ENCODE data around the gene ADIPOR1.
"Not testable (repeated sequence)": the region's sequence is repeated elsewhere in the genome, so short reads cannot be mapped to it uniquely, and the experiment has no call there.

Gene ADIPOR1

GRCh38 chr1:202968895-202969295 is 10.8 kb upstream of the ADIPOR1 start:
- peak; percentile 41 to 67 for DNase-seq

- no peak for DNase-seq
Observed at GRCh38 chr1:202968351-202968750, 10.2 kb upstream of the ADIPOR1 start.

GRCh38 chr1:202967684-202968281 is 9.7 kb upstream of the ADIPOR1 start:
- peak in 1 of 2 donors; percentile 13 for DNase-seq

GRCh38 chr1:202966006-202966898 is 8.1 kb upstream of the ADIPOR1 start:
- DNase-seq: no peak

- no peak for DNase-seq
Observed at GRCh38 chr1:202965422-202965821, 7.3 kb upstream of the ADIPOR1 start.

DNA sequence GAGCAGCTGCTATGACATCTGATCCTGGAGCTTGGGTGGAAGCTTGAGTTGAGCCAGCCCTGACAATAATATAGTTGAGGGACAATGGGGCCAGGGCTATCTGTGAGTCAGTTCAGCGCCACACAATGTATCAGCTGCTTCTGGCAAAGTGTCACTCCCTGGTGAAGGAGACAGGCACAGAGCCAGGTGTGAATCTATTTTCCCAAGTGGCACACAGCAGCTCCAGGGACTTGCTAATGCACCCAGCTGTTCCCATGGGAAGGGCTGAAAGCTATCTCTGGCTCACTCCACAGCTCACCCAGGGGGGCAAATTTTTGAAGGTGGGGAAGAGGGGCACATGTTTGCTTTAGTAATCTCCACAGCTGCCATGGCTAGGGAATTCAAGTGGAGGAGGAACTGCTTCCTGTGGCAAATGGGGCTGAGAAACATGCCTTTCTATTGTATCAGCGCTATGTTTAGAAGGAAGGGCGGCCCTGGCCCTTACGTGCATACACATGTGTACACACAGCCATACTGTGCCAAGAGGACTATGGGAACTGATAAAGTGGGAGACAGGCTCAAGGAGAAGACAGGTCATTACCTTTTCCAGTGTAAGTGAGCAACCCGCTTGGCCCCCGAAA is 6.8 kb upstream of the ADIPOR1 start:
- no peak for DNase-seq

DNA sequence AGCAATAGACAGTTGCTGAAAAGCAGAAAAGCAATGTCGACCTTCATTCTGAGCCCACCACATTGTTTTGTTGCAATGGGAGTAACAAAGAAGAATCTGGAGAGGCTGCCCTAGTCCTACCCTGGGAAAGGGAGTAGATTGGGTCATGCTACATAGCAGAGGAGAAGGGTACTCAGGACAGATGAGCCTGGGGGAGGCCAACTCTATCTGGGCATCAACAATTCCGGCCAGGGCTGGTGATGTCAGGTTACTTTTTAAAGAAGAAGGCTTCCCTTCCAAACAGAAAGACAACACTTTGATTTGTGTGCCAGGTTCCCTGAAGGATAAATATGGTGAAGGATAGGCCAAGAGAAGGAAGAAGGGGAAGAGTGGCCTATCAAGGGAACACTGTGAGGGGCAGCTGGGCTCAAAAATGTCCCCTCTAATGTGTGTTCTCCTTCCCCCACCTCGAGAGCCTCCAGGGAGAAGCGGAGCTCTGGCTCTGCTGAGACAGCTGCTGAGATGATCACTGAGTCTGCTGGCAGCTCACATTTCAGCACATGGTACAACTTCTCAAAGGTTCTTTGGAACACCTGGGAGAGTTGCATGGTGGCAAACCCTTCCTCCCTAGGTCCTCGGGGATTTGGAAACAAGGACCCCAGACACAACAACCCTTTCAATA is 3.2 kb upstream of the ADIPOR1 start:
- no peak for DNase-seq

DNA sequence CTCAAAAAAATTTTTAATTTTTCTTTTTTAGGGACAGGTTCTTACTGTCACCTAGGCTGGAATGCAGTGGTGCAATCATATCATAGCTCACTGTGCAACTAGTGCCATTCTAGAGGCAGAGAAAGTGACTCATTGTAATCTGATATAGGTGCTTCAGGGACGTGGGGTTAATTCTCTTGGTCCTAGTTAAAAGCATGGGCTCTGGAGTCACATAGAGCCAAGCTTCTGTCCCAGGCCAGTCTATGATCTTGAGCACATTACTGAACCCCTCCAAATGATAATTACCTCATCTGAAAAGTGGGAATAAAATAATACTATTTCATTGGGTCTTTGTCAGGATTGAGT is 1.1 kb upstream of the ADIPOR1 start:
- no peak for DNase-seq

DNA sequence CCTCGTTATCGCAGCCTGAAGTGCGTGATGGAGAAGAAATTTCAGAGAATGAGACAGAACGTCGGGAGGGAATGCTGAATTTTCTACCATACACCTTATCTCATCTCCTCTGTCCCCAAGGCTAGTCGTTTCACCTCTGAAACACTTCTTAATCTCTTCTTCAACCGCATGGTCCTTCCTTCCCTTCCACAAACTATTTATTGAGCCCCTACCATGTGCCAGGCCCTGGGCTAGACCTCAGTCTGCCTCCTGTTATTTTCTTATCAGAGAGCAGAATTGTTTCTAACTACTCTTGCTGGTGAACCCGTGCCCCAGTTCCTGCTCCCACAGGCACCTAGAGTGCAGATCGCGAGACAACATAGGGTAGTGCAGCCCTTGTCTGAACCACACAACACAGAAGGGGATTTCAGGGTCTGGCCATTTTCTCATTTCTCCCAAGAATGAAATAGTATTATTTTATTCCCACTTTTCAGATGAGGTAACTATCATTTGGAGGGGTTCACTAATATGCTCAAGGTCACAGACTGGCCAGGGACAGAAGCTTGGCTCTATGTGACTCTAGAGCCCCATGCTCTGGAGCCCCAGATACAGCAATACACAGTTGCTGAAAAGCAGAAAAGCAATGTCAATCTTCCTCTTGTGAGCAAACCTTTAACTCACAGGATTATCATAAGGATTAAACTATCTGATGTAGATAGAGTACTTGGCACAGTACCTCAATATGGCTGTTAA is 598 bp upstream of the ADIPOR1 start:
- DNase-seq: no peak

- no peak for DNase-seq
Observed at GRCh38 chr1:202956969-202957368, 1.1 kb downstream of the ADIPOR1 start.

- DNase-seq: no peak
Observed at GRCh38 chr1:202954057-202954745, 3.9 kb downstream of the ADIPOR1 start.

DNA sequence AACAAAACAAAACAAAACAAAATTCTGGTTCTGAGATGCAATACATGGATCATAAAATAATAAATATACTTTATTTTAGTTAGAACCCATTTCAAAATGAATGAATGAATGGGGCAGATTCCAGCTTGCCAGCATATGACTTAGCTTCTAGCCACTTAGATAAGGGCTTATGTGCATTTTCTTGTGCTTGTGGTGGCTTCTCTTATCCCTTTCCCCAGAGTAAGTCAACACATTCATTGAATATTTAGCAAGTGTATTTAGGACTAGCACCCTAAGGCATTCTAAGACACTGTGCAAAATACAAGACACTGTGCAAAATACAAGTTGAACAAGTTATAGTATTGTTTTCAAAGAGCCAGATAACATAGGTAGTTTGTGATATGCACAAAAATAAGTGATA is 4.7 kb downstream of the ADIPOR1 start:
- DNase-seq: no peak

- DNase-seq: no peak
Observed at GRCh38 chr1:202952818-202953217, 5.3 kb downstream of the ADIPOR1 start.

DNA sequence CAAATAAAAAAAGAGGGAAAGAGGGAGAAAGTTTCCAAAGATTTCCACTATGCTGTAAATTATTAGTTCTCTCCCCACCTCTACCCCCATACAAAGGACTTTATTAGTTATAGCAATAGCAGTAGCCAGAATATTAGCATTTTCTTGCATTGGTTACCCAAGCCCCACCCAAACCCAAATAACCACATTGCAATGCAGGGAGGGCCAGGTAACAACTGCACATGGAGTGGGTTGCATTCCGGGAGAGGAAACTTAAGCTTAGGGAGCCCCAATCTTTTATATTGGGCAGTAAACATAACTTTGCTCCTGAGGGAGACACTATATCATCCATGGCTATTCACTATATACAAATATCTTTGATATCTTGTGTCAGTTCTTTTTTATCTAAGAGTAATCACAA is 6.0 kb downstream of the ADIPOR1 start:
- no peak for DNase-seq

DNA sequence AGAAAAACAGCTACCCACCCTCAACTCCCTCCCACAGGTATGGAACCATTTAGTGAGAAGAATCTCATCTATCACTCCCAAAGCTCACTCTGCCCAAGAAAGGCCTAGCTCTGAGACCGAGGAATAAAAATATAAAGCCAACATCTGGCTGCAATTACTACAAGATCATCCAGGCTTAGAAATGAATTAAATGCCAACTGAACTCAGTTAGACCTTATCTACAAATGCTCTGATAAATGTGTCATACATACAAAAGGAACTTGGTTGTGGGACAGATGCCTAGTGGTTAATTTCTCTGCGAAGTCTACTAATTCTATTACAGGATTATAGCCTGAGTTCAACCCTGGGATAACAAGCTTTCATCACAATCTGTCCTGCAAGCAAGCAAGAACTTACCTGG is 6.7 kb downstream of the ADIPOR1 start:
- no peak for DNase-seq

DNA sequence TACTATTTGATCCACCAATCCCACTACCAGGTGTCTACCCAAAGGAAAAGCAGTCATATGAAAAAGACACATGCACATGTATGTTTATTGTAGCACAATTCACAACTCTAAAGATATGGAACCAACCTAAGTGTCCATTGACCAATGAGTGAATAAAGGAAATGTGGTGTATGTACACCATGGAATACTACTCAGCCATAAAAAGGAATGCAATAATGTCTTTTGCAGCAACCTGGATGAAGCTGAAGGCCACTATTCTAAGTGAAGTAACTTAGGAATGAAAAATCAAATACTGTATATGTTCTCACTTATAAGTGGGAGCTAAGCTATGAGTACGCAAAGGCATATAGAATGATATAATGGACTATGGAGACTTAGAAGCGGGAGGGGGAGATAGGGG is 12.6 kb downstream of the ADIPOR1 start:
- no peak for DNase-seq

DNA sequence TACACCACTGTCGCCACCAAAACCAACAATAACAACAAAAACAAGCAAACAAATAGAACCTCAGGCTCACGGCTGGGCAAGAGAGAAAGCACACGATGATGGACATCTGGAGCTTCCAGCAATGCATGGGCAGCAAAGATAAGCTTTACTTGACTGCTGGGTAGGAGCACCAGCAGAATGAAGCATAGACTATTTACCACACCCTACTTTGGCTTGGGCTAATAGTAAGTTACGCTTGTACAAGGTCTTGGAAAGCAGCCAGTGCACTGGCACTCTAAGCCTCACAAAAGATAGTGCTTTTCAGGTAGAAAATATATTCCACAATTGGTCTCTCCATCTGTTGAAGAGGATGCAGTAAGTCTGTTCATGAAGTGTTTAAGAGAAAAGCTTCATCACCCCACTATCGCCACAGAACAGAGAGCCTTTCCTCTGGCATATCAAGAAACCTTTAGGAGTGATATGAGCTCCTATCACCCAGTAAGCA is 13.6 kb downstream of the ADIPOR1 start:
- DNase-seq: no peak

DNA sequence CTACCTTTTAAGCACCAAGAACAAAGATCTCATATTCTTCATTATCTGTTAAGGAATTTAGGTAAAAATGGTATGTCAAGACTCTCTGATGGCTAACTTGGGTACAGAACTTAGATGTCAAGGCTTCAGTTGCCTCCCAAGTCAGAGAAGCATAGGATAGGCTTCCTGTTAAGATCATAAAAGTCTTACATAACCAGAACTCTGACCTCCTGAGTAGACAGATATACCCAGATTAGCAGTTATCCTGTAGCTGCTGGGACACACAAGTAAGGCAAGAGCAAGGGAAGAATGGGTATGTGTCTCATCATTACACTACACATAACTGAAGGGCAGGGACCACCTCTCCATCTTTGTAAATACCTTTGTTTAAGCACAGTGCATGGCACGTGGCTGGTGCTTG is 15.7 kb downstream of the ADIPOR1 start:
- DNase-seq: no peak

- DNase-seq: no peak
Observed at GRCh38 chr1:202941372-202941771, 16.7 kb downstream of the ADIPOR1 start.

- no peak for DNase-seq
Observed at GRCh38 chr1:202940561-202940960, 17.6 kb downstream of the ADIPOR1 start.

DNA sequence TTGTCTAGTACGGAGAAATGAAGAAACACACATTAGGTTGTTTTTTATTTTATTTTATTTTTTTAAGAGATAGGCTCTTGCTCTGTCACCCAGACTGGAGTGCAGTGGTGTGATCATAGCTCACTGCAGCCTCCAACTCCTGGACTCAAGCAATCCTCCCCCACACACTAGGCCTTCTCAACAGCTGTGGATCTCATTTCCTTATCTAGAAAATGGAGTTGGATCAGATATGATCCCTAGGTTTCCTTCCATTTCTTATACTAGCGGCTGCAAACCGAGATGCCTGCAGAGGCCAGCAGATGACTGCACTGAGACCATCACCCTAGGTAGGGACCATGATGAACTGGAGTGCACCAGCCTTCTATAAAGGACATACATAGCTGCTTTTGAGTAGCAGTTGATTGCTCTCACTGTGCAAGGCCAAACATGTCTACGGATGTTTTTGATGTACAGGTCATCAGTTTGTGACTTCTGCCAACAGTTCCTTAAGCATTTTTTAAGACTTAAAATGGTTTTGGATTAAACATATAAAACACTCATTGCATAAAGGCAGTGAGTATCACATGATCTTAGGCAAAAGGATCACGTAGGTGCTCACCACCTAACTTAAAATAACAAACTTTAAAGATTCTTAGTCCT is 19.7 kb downstream of the ADIPOR1 start:
- DNase-seq: no peak

- DNase-seq: not testable (repeated sequence)
Observed at GRCh38 chr1:202936409-202936808, 21.7 kb downstream of the ADIPOR1 start.
